ENCODE results near the gene EXOSC3.

GRCh38 chr9:37818849-37819248 lies 34.0 kb upstream of the EXOSC3 start:
- TF ChIP-seq POLR2A (IDR thresholded peaks at IDR 0.05; ENCODE audit: low read length) = no peak
- TF ChIP-seq GATA1 (IDR thresholded peaks at IDR 0.05; ENCODE audit: low read depth, low read length) = no peak

Measured in erythroblast (primary cell).